HG03575 (cell line): Measurements from ENCODE around the gene SF3A2.

Experiments used
- ATAC-seq: cut with Tn5 transposase; IDR thresholded peaks from one replicate; pipeline ENCODE4 v1.9.1; 2021; ENCODE audit not compliant: unreplicated experiment, insufficient number of reproducible peaks, low FRiP score; ENCODE audit errors: extremely low read depth

SF3A2 gene

GRCh38 chr19:2266183-2266993 lies 29.8 kb downstream of the SF3A2 start:
- ATAC-seq, result no peak

GRCh38 chr19:2268480-2268830 lies 31.8 kb downstream of the SF3A2 start:
- ATAC-seq, result no peak

GRCh38 chr19:2268861-2269243 lies 32.2 kb downstream of the SF3A2 start:
- no peak for ATAC-seq

- ATAC-seq, result no peak
Observed at GRCh38 chr19:2269244-2270156, 32.9 kb downstream of the SF3A2 start.

GRCh38 chr19:2270157-2270422 lies 33.5 kb downstream of the SF3A2 start:
- ATAC-seq, result no peak

- no peak for ATAC-seq
Observed at GRCh38 chr19:2270423-2271233, 34.0 kb downstream of the SF3A2 start.

GRCh38 chr19:2271234-2272103 lies 34.8 kb downstream of the SF3A2 start:
- ATAC-seq, result no peak

GRCh38 chr19:2273356-2274184 lies 36.9 kb downstream of the SF3A2 start:
- ATAC-seq, result no peak

- ATAC-seq, result no peak
Observed at GRCh38 chr19:2274185-2274711, 37.6 kb downstream of the SF3A2 start.

- no peak for ATAC-seq
Observed at GRCh38 chr19:2274931-2275535, 38.4 kb downstream of the SF3A2 start.

GRCh38 chr19:2275588-2276428 lies 39.2 kb downstream of the SF3A2 start:
- no peak for ATAC-seq

- ATAC-seq, result no peak
Observed at GRCh38 chr19:2276429-2276986, 39.9 kb downstream of the SF3A2 start.

GRCh38 chr19:2277138-2277537 lies 40.5 kb downstream of the SF3A2 start:
- ATAC-seq, result no peak

- no peak for ATAC-seq
Observed at GRCh38 chr19:2278459-2279158, 42.0 kb downstream of the SF3A2 start.

GRCh38 chr19:2280633-2281264 lies 44.1 kb downstream of the SF3A2 start:
- no peak for ATAC-seq
